A673 (cell line): ENCODE data around the gene CCDC141.
"Not testable (repeated sequence)": the region's sequence is repeated elsewhere in the genome, so short reads cannot be mapped to it uniquely, and the experiment has no call there.

ENCODE experiments used
- EZH2 ChIP-seq: fragments of 200-600 bp; sonication (generic); IDR thresholded peaks from 2 replicates; pipeline ENCODE4 v1.6.1; 2017; ENCODE audit warnings: borderline replicate concordance, low read depth, mild to moderate bottlenecking, mixed read lengths, antibody characterized with exemption, low read length; ENCODE audit not compliant: poor library complexity, severe bottlenecking
- TF ChIP-seq, protein P1 (sequence below): fragments of 300-800, 200-600 bp; sonication (generic); conservative IDR thresholded peaks from 2 replicates; pipeline ENCODE4 v1.5.1; 2017; ENCODE audit warnings: low read depth, mild to moderate bottlenecking, antibody characterized with exemption, low read length, moderate library complexity, mixed read lengths

DNA sequence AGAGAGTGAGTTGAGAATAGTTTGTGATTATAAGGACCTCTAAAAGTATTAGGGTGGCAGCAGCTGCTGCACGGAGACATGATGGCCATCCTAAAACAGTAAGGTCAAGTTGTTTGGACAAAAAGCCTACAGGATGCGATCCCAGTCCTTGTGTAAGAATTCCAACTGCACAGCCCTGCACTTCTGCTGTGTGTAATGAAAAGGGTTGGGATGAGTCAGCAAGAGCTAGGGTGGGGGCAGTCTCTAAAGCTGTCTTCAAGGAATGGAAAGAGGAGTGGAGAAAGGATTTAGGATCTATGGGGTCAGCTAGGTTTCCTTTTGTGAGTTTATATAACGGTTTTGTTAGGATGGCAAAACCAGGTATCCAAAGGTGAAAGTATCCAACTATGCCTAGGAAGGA, 3.6 kb upstream of the CCDC141 start:
- TF ChIP-seq, protein P1, sequence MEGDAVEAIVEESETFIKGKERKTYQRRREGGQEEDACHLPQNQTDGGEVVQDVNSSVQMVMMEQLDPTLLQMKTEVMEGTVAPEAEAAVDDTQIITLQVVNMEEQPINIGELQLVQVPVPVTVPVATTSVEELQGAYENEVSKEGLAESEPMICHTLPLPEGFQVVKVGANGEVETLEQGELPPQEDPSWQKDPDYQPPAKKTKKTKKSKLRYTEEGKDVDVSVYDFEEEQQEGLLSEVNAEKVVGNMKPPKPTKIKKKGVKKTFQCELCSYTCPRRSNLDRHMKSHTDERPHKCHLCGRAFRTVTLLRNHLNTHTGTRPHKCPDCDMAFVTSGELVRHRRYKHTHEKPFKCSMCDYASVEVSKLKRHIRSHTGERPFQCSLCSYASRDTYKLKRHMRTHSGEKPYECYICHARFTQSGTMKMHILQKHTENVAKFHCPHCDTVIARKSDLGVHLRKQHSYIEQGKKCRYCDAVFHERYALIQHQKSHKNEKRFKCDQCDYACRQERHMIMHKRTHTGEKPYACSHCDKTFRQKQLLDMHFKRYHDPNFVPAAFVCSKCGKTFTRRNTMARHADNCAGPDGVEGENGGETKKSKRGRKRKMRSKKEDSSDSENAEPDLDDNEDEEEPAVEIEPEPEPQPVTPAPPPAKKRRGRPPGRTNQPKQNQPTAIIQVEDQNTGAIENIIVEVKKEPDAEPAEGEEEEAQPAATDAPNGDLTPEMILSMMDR: not testable (repeated sequence)
- not testable (repeated sequence) for TF ChIP-seq EZH2
